A549 treated with DMSO at 1 μM for 4 hours (cell line): ENCODE measurements around the gene ANXA6. TPM values are rescaled to one million over a fixed set of nuclear protein-coding genes. Genes with fewer than 3 reads are reported as not detected.

Experiments used
- total RNA-seq: library from RNA; stranded (reverse); fragments of 200-300 nt; extraction: Qiagen RNA extraction; gene quantifications from 5 replicates; pipeline ENCODE4 v1.2.3, GENCODE V29; 2022; ENCODE audit warnings: low read depth

Gene ANXA6
- 37.9 to 43.2 TPM (median 42.2 TPM) in 5 replicates for total RNA-seq

GRCh38 chr5:151157426-151158286 is at the start of gene ANXA6:
TSS of gene ANXA6 (minus strand) at chr5:151157779. CDS start at chr5:151147901, 9,878 bp downstream.

DNA sequence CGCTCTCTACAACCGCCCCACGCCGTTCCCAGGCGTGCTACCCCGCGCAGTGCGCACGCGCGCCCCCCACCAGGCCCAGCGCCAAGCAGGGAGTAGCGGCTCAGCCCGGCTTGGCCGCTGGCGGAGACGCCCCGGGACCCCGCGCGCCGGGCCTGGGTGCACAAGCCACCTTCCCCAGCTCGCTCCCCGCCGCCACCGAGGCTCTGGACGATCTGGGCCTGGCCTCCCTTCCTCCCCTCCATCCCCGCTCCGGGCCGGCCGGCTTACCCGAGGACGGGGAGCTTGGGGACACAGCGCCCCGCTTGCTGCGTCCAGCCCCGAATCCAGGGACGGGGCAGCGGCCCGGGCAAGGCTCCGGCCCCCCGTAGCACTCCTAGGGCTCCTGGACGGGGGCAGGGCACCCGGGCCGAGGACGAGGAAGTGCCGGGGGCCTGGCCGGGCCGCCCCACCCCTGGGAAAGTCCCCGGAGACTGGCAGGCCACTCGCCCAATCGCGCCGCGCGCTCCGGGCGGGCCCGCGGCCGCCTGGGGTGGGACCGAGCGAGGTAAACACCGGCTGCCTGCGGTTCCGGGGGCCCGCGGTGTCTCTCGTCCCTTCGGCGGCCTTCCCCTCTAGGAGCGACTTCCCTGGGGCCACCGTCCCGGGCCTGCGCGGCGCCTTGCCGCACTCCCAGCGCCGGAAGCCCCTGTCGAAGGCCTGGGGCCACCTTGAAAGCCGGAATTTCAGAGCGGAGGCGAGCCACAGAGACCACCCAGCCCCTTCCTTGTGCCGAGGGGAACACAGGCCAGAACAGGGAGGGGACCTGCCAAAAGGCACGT is 76.8 kb downstream of the ANXA6 start, which contains the start of gene TNIP1:
TNIP1 (minus strand) TSS at position 422 of the 818 bp plus-strand sequence. CDS start 15,939 bp downstream, outside the sequence.

Other genes with a start within 250 kb of the ANXA6 start
- 14.7 to 20.6 TPM (median 17.6 TPM) in 5 replicates for gene GPX3, start 137.2 kb downstream of the ANXA6 start, total RNA-seq
- gene TNIP1, start 76.7 kb downstream of the ANXA6 start, total RNA-seq = 134 to 143 TPM (median 136 TPM) in 5 replicates
- gene CCDC69, start 66.3 kb upstream of the ANXA6 start, total RNA-seq = 1.4 to 2.4 TPM (median 1.8 TPM) in 5 replicates
- gene GM2A, start 95.4 kb upstream of the ANXA6 start, total RNA-seq = 17.5 to 19.3 TPM (median 18.4 TPM) in 5 replicates
- not detected in 5 replicates for gene SLC36A3, start 146.0 kb upstream of the ANXA6 start, total RNA-seq
- not detected in 5 replicates for gene SLC36A2, start 189.8 kb upstream of the ANXA6 start, total RNA-seq